NCI-H345 (cell line): ENCODE measurements around the gene SOX12.
"Not testable (repeated sequence)": the region's sequence is repeated elsewhere in the genome, so short reads cannot be mapped to it uniquely, and the experiment has no call there.

Source experiments
- DNase-seq: peaks from one replicate; lab custom pipeline; 2025; lab: John Stamatoyannopoulos, UW

SOX12 gene

GRCh38 chr20:362271-363254, 37.2 kb downstream of the SOX12 start:
- peak; percentile 95 for DNase-seq

DNA sequence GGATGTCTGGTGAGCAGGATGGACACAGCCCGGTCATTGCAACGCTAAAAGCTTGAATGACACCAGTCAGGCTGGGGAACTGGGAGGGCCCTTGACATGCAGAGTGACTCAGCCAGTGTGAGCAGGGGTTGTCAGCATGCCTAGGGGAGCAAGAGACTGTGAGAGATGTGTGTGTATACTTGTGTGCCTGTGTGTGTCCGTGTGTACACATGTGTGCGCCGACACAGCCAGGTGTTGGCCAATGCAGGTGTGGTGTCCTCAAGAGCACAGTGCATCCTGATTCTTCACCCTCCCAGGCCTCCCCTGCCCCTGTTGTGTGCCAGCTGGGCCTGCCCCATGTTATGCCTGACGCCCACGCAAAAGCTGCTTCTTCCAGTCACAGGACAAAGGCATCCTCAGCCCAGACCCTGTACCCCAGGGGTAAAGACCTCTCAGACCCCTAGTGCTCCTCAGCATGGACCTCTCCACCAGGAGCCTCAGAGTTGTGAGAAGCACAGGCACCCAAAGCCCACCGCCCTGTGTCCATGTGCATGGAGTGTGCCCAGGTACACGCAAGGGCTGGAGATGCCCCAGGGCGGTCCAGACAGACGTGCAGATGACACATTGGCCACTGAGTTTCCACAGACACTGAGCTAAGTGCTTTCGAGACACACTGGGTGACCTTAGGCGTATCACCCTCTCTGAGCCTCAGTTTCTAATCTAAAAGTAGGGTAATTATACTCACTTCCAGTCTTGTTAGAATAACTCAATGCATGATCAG, 38.1 kb downstream of the SOX12 start:
- DNase-seq, result no peak

- DNase-seq, result no peak
These were observed 39.8 kb downstream of the SOX12 start for GRCh38 chr20:364905-365794.

DNA sequence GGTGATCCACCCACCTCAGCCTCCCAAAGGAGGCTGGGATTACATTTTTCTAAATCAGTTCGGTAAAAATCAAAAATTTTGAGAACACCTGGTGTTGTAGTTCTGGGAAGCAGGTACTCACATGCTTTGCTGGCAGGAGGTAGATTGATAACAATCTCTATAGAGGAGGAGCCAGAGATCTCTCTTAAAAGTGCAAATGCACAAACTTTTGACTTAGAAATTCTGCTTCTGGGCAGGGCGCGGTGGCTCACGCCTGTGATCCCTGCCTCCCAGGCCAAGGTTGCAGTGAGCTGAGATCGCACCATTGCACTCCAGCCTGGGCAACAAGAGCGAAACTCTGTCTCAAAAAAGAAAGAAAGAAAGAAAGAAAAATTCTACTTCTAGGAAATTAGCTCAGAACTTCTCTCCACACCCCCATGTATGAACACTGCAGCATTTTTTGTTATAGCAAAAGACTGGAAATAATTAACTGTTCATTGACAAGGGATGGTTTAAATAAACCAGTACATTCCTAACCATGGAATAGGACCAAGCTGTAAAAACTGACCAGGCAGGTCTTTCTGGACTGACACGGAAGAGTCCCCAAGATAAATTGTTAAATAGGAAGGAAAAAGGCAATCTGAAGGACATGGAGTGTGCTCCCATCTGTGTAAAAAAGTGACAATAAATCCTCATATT, 40.8 kb downstream of the SOX12 start:
- no peak for DNase-seq

- no peak for DNase-seq
These were observed 41.5 kb downstream of the SOX12 start for GRCh38 chr20:366719-367485.

GRCh38 chr20:367486-367887, 42.1 kb downstream of the SOX12 start:
- DNase-seq, result no peak

DNA sequence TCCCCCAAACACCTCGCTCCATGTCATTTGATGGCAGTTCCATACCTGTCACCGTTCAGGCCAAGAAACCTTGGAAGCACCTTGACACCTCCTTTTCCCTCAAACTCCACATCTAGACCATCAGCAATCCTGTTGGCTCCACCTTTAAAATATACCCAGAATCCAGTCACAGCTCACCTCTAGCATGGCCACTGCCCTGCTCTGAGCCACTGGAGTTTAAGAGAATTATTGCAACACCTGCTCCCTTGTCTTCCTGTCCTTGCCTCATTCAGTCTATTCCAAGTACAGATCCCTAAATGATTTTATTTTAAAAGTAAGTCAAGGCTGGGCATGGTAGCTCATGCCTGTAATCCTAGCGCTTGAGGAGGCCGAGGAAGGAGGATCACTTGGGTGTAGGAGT, 43.6 kb downstream of the SOX12 start:
- DNase-seq, result no peak

DNA sequence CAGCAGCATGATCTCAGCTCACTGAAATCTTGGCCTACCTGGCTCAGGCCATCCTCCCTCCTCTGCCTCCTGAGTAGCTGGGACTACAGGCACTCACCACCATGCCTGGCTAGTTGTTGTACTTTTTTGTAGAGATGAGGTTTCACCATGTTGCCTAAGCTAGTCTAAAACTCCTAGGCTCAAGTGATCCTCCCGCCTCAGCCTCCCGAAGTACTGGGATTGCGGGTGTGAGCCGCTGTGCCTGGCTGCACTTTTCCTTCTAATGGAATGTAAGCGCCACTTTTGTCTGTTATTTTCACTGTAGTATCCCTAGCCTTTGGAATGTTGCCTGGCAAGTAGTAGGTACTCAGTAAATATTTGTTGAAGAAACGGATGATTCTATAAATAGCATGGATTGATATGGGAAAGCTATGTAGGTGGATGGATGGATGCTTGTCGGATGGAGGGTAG, 44.8 kb downstream of the SOX12 start:
- peak; percentile 6 for DNase-seq

DNA sequence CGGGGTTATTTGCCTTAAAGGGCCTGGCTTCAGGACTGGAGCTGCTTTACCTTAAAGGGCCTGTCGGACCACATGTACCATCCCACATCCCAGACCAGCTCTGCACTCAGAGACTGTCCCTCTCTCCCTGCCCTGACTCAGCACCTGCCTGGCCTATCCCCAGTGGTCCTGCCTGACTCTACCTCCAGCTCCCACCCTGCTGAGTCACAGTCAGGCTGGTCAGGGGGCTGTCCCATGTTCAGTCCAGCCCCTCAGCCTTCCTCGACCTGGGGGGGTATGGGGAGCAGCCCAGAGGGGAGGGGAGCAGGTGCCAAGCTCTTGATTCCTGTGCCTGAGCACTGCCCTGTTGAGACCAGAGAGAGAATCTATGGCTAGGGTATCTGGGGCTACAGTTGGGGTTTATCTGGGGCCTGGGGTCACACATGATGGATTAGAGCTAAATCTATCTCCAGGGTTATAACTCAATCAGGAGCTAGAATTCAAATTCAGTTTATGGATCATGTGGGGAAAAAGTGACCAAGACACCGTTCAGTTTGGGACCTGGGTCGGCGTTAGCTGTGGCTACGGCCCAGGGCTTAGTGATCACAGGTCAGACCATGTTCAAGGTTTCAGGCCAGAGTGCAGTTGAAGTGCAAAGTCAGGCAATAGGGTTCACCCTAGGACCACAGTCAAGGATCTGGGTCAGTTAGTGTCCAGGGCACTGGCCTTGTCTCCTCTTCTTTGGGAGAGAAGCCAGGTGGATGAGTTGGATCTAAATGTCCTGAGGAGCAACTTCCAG, 45.8 kb downstream of the SOX12 start:
- no peak for DNase-seq

DNA sequence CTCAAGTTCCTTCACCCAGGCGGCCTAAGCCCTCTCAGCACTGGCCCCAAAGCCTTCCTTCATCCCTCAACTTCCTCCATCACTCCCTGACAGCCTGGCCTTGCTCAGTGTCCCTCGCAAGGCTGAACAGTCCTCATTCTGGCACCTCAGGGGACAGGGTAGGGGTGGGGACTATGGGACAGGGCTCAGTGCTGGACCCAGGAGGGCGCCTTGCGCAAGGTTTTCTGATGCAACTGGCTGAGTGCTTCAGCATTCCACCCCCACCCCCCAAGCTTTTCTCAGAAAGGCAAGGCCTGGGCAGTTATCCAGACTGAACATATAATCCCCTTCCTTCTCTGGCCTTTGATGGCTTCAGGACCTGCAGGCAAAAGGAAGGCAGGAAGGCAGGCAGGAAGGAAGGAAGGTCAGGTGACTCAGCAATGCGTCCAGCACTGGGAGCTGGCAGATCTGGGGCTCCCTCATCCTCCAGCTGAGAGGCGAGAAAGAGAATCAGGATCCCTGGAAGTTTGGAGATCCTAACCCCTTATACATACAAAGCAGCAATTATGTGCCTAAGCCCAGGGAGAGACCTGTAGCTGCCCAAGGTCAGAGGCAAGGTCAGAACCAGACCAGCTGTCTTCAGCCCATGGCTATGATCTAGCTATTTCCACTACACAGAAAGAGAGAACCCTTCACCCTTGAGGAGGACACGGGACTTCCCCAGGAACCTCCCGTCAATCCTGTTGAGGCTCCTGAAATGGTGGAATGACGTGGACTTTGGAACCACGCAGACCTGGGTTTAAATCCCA, 46.6 kb downstream of the SOX12 start:
- no peak for DNase-seq

DNA sequence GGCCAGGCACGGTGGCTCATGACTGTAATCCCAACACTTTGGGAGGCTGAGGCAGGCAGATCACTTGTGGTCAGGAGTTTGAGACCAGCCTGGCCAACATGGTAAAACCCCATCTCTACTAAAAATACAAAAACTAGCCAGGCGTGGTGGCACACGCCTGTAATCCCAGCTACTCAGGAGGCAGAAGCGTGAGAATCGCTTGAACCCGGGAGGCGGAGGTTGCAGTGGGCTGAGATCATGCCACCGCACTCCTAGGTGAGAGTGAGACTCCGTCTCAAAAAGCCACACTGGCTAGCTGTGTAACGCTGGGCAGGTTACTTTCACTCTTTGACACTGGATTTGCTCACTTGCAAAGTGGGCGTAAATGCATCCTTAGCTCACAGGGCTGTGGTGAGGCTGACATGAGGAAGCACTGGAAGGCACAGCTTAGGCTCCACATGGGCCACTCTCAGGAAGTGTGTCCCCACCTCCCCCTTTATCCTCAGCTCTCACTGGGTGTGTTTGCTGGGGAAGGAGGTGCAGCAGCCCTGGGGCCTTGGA, 47.3 kb downstream of the SOX12 start:
- not testable (repeated sequence) for DNase-seq

- no peak for DNase-seq
These were observed 48.0 kb downstream of the SOX12 start for GRCh38 chr20:373171-373890.

DNA sequence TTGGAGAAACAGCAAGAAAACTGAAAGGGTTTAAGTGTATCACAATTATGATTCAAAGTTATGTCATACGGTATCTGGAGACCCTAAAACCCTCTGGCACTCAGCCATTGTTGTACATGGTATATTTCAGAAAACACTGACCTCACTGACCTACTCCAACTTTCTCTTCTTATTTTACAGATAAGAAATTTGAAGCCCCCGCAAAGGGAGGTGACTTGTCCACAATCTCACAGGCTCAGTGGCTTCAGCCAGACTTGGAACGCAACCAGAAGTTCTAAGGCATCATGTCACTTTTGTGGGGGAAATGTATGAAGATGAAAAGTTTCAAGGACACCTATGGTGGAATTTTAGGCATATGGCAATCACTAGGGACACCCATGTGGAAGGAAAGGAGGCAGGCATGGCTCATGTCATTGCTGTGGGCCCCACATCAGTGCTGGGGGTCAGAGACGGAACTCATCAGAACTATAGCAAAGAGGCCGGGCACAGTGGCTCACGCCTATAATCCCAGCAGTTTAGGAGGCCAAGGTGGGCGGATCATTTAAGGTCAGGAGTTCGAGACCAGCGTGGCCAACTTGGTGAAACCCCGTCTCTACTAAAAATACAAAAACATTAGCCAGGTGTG, 50.0 kb downstream of the SOX12 start:
- DNase-seq, result no peak

DNA sequence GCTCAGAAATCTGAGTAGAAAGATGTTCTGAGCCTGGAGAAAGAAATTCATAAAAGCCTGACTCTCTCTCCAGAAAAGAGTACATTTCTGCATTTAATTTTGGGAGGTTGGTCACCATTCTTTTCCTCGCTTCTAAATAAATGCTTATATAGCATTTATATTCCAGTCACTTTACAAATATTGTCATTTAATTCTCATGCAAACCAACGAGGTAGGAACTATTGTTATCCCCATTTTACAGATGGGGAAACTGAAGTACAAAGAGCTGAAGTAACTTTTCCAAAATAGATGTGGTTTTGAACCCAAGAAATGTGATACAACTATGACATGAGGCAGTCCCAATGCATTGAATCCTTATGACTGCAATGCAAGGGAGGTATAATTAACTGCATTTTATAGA, 50.7 kb downstream of the SOX12 start:
- DNase-seq, result no peak

DNA sequence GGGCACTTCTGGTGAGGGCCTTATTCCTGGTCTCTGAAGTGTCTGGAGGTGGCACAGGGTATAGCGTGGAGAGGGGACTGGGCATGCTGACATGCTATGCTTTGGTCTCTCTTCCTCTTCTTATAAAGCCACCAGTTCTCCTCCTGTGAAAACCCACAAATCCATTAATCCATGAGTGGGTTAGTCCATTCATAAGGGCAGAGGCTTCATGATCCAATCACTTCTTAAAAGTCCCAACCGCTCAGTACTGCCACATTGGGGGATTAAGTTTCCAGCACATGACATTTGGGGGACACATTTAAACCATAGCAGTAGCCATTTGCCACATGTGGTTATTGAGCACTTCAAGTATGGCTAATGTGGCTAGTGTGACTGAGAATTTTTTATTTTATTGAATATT, 51.4 kb downstream of the SOX12 start:
- DNase-seq, result no peak

DNA sequence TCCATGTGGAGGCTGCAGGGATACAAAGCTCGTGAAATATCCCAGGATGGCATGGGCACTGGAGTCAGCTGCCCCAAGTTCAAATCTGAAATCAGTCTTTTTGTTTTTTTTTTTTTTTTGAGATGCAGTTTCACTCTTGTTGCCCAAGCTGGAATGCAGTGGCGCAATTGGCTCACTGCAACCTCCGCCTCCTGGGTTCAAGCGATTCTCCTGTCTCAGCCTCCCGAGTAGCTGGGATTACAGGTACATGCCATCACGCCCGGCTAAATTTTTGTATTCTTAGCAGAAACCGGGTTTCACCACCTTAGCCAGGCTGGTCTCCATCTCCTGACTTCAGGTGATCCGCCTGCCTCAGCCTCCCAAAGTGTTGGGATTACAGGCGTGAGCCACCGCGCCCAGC, 52.2 kb downstream of the SOX12 start:
- not testable (repeated sequence) for DNase-seq

DNA sequence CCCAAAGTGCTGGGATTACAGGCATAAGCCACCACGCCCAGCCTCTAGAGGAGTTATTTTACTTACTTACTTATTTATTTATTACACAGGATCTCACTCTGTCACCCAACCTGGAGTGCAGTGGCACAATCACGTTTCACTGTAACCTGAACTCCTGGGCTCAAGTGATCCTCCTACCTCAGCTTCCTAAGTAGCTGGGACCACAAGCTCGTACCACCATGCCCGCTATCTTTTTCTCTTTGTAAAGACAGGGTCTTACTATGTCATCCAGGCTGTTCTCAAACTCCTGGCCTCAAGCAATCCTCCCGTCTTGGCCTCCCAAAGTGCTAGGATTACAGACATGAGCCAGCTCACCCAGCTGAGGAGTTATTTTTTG, 53.6 kb downstream of the SOX12 start:
- peak; percentile 12 for DNase-seq
